WTC11 (cell line): ENCODE measurements around the gene UQCR10. TPM values are rescaled to one million over a fixed set of nuclear protein-coding genes. Genes with fewer than 3 reads are reported as not detected.

ENCODE experiments used
- ATAC-seq: fragments of 200-7000 bp; cut with Tn5 transposase; 2 replicates; pipeline ENCODE4 v1.10.0; 2021; ENCODE audit warnings: mild to moderate bottlenecking, moderate library complexity
- CTCF ChIA-PET: fragments of 300-600 bp; sonication (Branson Sonifier 250); formaldehyde crosslinking; loops from one replicate; lab custom pipeline; 2021; ENCODE audit warnings: antibody characterized with exemption; lab: Charles Lee
- POLR2A ChIA-PET: fragments of 350-600 bp; sonication (Branson Sonifier 250); formaldehyde crosslinking; loops from one replicate; lab custom pipeline; 2021; ENCODE audit warnings: antibody characterized with exemption; lab: Charles Lee
- DNase-seq: peaks from one replicate; pipeline ENCODE4 v3.0.0; 2021; ENCODE audit warnings: low spot score
- H3K27ac Mint-ChIP-seq: 2 replicates; pipeline ENCODE4 v1.8.0; 2021; ENCODE audit warnings: mixed read lengths
- H3K27me3 Mint-ChIP-seq: 2 replicates; pipeline ENCODE4 v1.8.0; 2021; ENCODE audit warnings: low read depth, mild to moderate bottlenecking, moderate library complexity, mixed read lengths
- H3K36me3 Mint-ChIP-seq: 2 replicates; pipeline ENCODE4 v1.8.0; 2021; ENCODE audit warnings: mixed read lengths
- H3K4me1 Mint-ChIP-seq: 2 replicates; pipeline ENCODE4 v1.8.0; 2022; ENCODE audit warnings: mixed read lengths
- H3K4me3 Mint-ChIP-seq: 2 replicates; pipeline ENCODE4 v1.8.0; 2021; ENCODE audit warnings: mild to moderate bottlenecking, moderate library complexity, mixed read lengths
- H3K9me3 Mint-ChIP-seq: 2 replicates; pipeline ENCODE4 v1.8.0; 2021; ENCODE audit warnings: mixed read lengths
- ATF1 ChIP-seq: sonication (generic); formaldehyde crosslinking; IDR thresholded peaks from 2 replicates; pipeline ENCODE4 v1.8.1; 2023; ENCODE audit warnings: mild to moderate bottlenecking, moderate library complexity, missing genetic modification reagents
- ATF2 ChIP-seq: sonication (generic); formaldehyde crosslinking; IDR thresholded peaks from 2 replicates; pipeline ENCODE4 v1.8.1; 2022; ENCODE audit warnings: low read depth, missing genetic modification reagents, borderline replicate concordance
- CREM ChIP-seq: sonication (generic); formaldehyde crosslinking; IDR thresholded peaks from 2 replicates; pipeline ENCODE4 v1.8.1; 2022; ENCODE audit warnings: mild to moderate bottlenecking, missing genetic modification reagents, moderate library complexity
- E2F1 ChIP-seq: sonication (generic); formaldehyde crosslinking; IDR thresholded peaks from 2 replicates; pipeline ENCODE4 v1.8.0; 2022; ENCODE audit warnings: mild to moderate bottlenecking, missing genetic modification reagents
- ETV6 ChIP-seq: sonication (generic); formaldehyde crosslinking; IDR thresholded peaks from 2 replicates; pipeline ENCODE4 v1.8.1; 2022; ENCODE audit warnings: mild to moderate bottlenecking, missing genetic modification reagents
- FOXK1 ChIP-seq: sonication (generic); formaldehyde crosslinking; IDR thresholded peaks from 2 replicates; pipeline ENCODE4 v1.8.0; 2022; ENCODE audit warnings: mild to moderate bottlenecking, moderate library complexity, missing genetic modification reagents
- FOXP4 ChIP-seq: sonication (generic); formaldehyde crosslinking; IDR thresholded peaks from 2 replicates; pipeline ENCODE4 v1.8.0; 2022; ENCODE audit warnings: mild to moderate bottlenecking, missing genetic modification reagents
- HMGXB4 ChIP-seq: sonication (generic); formaldehyde crosslinking; IDR thresholded peaks from 2 replicates; pipeline ENCODE4 v1.8.1; 2023; ENCODE audit warnings: mild to moderate bottlenecking, moderate library complexity, missing genetic modification reagents
- JUN ChIP-seq: sonication (generic); formaldehyde crosslinking; IDR thresholded peaks from 2 replicates; pipeline ENCODE4 v1.8.0; 2023; ENCODE audit warnings: mild to moderate bottlenecking, missing genetic modification reagents
- NFATC4 ChIP-seq: fragments of 250-450 bp; sonication (Bioruptor Pico); IDR thresholded peaks from 2 replicates; pipeline ENCODE4 v1.9.0; 2021; ENCODE audit warnings: mild to moderate bottlenecking
- PRDM15 ChIP-seq: sonication (generic); formaldehyde crosslinking; IDR thresholded peaks from 2 replicates; pipeline ENCODE4 v1.8.0; 2022; ENCODE audit warnings: missing genetic modification reagents
- PRRX2 ChIP-seq: fragments of 250-450 bp; sonication (Bioruptor Pico); IDR thresholded peaks from 2 replicates; pipeline ENCODE4 v1.8.0; 2021; ENCODE audit warnings: mild to moderate bottlenecking
- RELA ChIP-seq: sonication (generic); formaldehyde crosslinking; IDR thresholded peaks from 2 replicates; pipeline ENCODE4 v1.8.1; 2022; ENCODE audit warnings: missing genetic modification reagents, mild to moderate bottlenecking, borderline replicate concordance
- RORB ChIP-seq: fragments of 250-450 bp; sonication (Bioruptor Pico); IDR thresholded peaks from 2 replicates; pipeline ENCODE4 v1.9.0; 2021; ENCODE audit warnings: mild to moderate bottlenecking
- USF1 ChIP-seq: sonication (generic); formaldehyde crosslinking; IDR thresholded peaks from 2 replicates; pipeline ENCODE4 v1.8.0; 2022; ENCODE audit warnings: mild to moderate bottlenecking, missing genetic modification reagents
- USF2 ChIP-seq: sonication (generic); formaldehyde crosslinking; IDR thresholded peaks from 2 replicates; pipeline ENCODE4 v1.8.1; 2023; ENCODE audit warnings: mild to moderate bottlenecking, missing genetic modification reagents, moderate library complexity
- ZBTB43 ChIP-seq: sonication (generic); formaldehyde crosslinking; IDR thresholded peaks from 2 replicates; pipeline ENCODE4 v1.8.1; 2023; ENCODE audit warnings: mild to moderate bottlenecking, missing genetic modification reagents
- ZMAT4 ChIP-seq: fragments of 250-450 bp; sonication (Bioruptor Pico); IDR thresholded peaks from 2 replicates; pipeline ENCODE4 v1.9.0; 2021; ENCODE audit warnings: mild to moderate bottlenecking
- ZNF232 ChIP-seq: sonication (generic); formaldehyde crosslinking; IDR thresholded peaks from 2 replicates; pipeline ENCODE4 v1.8.0; 2022; ENCODE audit warnings: mild to moderate bottlenecking, missing genetic modification reagents
- total RNA-seq: library from RNA; stranded (reverse); gene quantifications from 3 replicates; pipeline ENCODE4 v1.2.3, GENCODE V29; 2021

The UQCR10 gene
- total RNA-seq, 1 experiment from 2014 or later, result 119 TPM

GRCh38 chr22:29722151-29722550 is 45.0 kb upstream of the UQCR10 start:
- peaks cover 50% of the 10 kb centered on the region for H3K27me3 Mint-ChIP-seq
- TF ChIP-seq RORB (no peak), ZBTB43 (CRISPR knock-in tag) (no peak), RELA (CRISPR knock-in tag) (no peak), FOXK1 (no peak), HMGXB4 (CRISPR knock-in tag) (no peak), ATF2 (CRISPR knock-in tag) (no peak), ZNF232 (CRISPR knock-in tag) (no peak), ATF1 (CRISPR knock-in tag) (no peak), PRRX2 (CRISPR knock-in tag) (no peak)
- H3K4me1 Mint-ChIP-seq, result no peaks in the 10 kb centered on the region
- no peak overlapping the region for H3K4me3 Mint-ChIP-seq
- CTCF ChIA-PET, result interaction anchor here (0.5 to 2.9 kb wide), 4 partner anchors 20 to 405 kb away, joined by 3 to 12 read pairs (median 4); no protein-coding TSS in a partner anchor
- no peak for ATAC-seq
- POLR2A ChIA-PET, result no interaction called here
- H3K36me3 Mint-ChIP-seq, result no peaks in the 10 kb centered on the region
- DNase-seq, result no peak
- H3K27ac Mint-ChIP-seq, result no peak overlapping the region
- H3K9me3 Mint-ChIP-seq, result no peaks in the 10 kb centered on the region

GRCh38 chr22:29722587-29722986 is 44.6 kb upstream of the UQCR10 start:
- Mint-ChIP-seq H3K4me1 (no peaks in the 10 kb centered on the region), H3K27ac (no peak overlapping the region), H3K9me3 (no peaks in the 10 kb centered on the region), H3K4me3 (no peak overlapping the region), H3K36me3 (no peaks in the 10 kb centered on the region), H3K27me3 (peaks cover 47% of the 10 kb centered on the region)
- no peak for ATAC-seq
- DNase-seq, result no peak
- ChIA-PET POLR2A (no interaction called here), CTCF (interaction anchor here (0.5 to 2.9 kb wide), 4 partner anchors 19 to 405 kb away, joined by 3 to 12 read pairs (median 4); no protein-coding TSS in a partner anchor)
- TF ChIP-seq FOXP4 (CRISPR knock-in tag) (no peak), PRDM15 (CRISPR knock-in tag) (no peak), USF2 (CRISPR knock-in tag) (no peak), ETV6 (no peak), JUN (CRISPR knock-in tag) (no peak), CREM (CRISPR knock-in tag) (no peak), USF1 (CRISPR knock-in tag) (no peak), E2F1 (CRISPR knock-in tag) (no peak), NFATC4 (no peak), FOXK1 (no peak), ZMAT4 (CRISPR knock-in tag) (no peak)
